Limb (tissue), 2 donors: ENCODE results near the gene PGBD5.

Source experiments
- DNase-seq, 2 donors: peaks; one replicate each; pipeline ENCODE4 v3.0.0-alpha.2; 2016; ENCODE audit errors: extremely low spot score in 2 of 2

Gene PGBD5

DNA sequence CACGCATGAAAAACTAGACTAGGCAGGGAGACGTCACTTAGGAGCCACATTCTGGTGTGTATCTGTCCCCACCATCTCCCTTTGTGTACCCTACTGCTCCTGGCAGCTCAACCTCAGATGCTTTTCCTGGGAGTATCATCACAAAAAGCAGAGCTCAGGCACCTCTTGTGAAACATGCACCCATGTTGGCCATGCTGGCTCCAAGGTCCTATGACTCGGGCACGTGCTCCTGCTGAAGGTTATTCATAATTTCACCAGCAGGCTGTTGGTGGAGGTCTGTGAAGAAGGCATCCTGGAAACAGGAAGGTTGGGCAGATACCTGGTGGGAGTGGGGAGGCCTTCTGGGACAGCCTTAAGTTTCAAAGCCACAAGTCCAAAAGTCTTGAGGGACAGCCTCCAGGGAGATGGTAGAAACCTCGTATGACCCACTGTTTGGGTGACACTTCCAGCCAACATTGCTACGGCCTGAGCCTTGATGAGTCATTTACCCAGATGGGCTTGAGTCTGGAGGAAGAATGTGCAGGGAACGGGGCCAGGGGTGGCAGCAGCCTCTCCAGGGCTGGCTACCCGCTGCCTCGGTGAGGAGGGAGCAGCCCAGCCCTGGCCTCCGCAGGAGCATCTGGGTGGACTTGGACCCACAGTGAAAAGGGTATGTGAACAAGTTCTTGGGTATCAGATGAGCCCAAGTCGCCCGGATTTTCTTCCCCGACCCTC lies 75.8 kb downstream of the PGBD5 start:
- DNase-seq = no peak

DNA sequence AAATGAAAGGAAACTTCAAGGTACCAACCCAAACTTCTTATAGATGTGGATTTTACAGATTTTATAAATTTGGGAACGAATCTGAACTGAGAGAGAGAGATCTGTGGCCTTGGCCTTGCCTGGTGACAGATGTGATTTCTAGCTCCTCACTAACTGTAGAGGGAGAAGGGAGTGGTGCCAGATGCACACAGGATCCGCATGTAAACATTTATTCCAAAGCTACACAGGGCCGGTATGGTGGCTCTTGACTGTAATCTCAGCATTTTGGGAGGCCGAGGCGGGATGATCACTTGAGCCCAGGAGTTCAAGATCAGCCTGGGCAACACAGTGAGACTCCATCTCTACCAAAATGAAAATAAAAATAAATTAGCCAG lies 77.1 kb downstream of the PGBD5 start:
- no peak for DNase-seq

- DNase-seq = no peak
Measured at GRCh38 chr1:230348386-230349019, 77.6 kb downstream of the PGBD5 start.

GRCh38 chr1:230347896-230348295 lies 78.2 kb downstream of the PGBD5 start:
- DNase-seq = no peak

GRCh38 chr1:230345139-230345885 lies 80.8 kb downstream of the PGBD5 start:
- DNase-seq = no peak

DNA sequence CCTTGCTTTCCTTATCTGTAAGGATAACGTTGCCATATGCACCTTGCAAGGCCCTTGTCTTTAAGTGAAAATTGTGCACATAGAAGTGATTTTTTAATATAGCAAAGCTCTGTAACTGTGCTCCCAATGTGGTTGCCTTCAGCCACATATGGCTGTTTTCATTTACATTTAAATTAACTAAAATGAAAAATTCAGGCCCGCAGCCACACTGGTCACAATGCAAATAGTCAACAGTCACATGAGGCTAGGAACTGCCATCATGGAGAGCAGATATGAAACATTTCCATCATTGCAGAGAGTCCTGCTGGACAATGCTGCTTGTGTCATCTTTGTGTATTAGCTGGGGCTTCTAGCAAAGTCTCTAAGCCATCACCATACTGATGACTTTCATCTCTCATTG lies 83.4 kb downstream of the PGBD5 start:
- no peak for DNase-seq

- no peak for DNase-seq
Measured at GRCh38 chr1:230342019-230342418, 84.1 kb downstream of the PGBD5 start.

GRCh38 chr1:230341162-230341546 lies 85.0 kb downstream of the PGBD5 start:
- no peak for DNase-seq

DNA sequence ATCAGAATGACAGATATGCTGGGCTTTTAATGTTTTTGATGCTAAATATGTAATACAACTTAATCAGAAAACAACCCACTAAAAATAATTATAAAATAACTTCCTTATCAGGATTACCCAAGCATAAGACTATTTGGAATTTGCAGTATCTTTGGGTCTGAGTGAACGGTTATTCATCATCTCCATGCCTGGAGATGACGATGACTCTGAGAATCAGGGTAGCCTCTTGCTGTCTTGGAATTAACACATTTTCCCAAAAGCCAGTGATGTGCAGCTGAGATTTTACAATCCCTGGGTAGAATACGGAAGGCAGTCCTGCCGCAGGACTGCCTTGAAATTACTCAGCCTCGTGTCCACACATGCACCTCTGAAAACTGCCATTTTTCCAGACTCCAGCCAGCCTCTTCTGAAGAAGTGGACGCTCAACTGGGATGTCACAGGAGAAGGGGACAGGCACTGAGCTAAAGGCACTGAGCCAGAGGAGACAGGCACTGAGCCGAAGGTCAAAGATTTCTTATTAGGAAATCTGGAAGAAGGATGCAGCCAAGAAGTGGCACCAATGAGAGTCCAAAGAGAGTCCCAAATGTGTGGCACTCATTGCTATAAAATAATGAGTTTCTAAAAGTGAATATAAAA lies 85.5 kb downstream of the PGBD5 start:
- no peak for DNase-seq

DNA sequence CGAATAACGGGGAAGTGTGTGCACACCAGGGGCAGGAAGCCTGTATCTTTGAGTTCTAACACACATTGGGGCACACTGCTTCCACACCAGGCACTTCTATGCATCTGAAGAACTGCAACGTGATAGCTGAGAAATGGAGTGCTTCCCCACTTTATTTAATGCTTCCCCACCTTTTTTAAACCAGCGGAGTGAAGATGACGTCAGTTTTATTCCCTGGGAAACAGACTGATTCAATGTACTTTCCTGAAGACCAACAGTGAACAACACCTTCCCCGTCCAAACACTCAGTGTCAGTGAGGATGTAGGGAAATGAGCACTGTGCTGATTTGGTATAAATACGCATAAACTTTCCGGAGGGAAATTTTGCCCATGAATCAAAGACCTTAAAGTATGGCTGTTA lies 87.1 kb downstream of the PGBD5 start:
- DNase-seq = no peak

GRCh38 chr1:230337266-230337665 lies 88.9 kb downstream of the PGBD5 start:
- no peak for DNase-seq

GRCh38 chr1:230335861-230336522 lies 90.1 kb downstream of the PGBD5 start:
- peak in 1 of 2 donors; percentile 63 for DNase-seq

GRCh38 chr1:230334447-230334837 lies 91.7 kb downstream of the PGBD5 start:
- DNase-seq = no peak

DNA sequence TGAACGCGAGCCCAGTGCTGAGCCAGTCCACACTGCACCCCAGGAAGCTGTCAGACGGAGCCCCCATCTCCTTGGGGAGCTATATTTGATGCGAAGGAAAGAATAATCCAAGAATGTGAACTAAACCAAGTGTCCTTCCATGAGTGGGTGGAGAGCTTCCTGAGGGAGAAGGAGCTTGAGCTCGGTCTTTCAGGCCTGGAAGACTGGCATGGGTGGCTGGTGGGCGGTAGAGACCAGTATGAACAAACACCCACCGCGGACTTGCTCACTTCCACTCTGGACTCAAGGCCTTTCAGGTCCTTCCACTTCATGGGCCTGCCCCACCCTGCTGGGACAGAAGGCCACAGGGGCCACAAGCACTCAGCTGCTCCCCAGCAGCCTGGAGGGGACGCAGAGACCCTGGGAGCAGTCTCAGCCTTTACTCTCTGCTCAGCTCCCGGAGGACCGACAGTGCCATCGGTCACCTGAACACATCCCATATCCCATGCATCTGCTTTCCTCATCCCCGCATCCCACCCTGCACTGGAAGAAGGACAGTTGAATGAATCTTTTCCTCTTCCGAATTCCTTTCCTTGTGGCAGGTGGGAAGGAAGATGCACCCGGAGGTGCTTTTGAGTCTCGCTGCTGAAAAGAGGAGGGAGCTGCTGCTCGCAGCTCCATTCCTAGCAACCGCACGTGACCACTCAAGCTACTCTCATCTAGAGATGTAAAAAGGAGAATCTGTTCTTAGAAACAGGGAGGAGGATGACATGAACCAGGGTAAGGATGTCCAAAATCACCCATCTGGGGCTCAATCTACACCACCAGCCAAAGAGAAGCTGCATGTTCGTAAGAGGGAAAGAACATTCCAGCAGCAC lies 92.3 kb downstream of the PGBD5 start:
- no peak for DNase-seq

GRCh38 chr1:230332575-230333066 lies 93.5 kb downstream of the PGBD5 start:
- DNase-seq = no peak

GRCh38 chr1:230332061-230332460 lies 94.1 kb downstream of the PGBD5 start:
- DNase-seq = no peak

DNA sequence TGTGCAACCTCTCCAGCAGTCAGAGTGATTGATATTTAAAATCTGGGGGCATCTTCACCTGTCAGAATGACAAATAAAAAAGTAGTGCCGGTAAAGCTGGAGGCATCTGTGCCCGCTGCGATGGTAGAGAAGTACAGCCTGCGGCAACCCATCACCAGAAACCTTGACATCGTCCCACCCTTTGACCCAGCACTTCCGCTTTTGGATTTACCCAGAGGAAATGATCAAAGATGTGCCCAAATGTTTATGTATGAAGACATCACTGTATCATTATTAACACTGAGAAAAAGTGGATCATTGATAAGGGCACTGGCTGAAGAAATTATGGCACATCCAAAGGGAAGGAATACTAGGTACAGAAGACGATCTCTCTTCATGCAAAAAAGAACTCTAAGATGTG lies 96.0 kb downstream of the PGBD5 start:
- no peak for DNase-seq

- DNase-seq = no peak
Measured at GRCh38 chr1:230328342-230329015, 97.7 kb downstream of the PGBD5 start.

GRCh38 chr1:230327892-230328284 lies 98.2 kb downstream of the PGBD5 start:
- DNase-seq = no peak
